Measurements from ENCODE around the gene CD55.

Gene CD55

GRCh38 chr1:207349979-207350378 lies 28.5 kb downstream of the CD55 start:
- no peak overlapping the region for H3K9ac ChIP-seq
- no peak overlapping the region for H3K4me3 ChIP-seq (ENCODE audit: low read depth, low read length)
- TF ChIP-seq, protein P1, sequence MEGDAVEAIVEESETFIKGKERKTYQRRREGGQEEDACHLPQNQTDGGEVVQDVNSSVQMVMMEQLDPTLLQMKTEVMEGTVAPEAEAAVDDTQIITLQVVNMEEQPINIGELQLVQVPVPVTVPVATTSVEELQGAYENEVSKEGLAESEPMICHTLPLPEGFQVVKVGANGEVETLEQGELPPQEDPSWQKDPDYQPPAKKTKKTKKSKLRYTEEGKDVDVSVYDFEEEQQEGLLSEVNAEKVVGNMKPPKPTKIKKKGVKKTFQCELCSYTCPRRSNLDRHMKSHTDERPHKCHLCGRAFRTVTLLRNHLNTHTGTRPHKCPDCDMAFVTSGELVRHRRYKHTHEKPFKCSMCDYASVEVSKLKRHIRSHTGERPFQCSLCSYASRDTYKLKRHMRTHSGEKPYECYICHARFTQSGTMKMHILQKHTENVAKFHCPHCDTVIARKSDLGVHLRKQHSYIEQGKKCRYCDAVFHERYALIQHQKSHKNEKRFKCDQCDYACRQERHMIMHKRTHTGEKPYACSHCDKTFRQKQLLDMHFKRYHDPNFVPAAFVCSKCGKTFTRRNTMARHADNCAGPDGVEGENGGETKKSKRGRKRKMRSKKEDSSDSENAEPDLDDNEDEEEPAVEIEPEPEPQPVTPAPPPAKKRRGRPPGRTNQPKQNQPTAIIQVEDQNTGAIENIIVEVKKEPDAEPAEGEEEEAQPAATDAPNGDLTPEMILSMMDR (IDR thresholded peaks at IDR 0.05) = no peak
- H3K4me2 ChIP-seq (ENCODE audit: low read length) = no peak overlapping the region
- H2AFZ ChIP-seq = no peak overlapping the region
- no peaks in the 10 kb centered on the region for H3K27me3 ChIP-seq (ENCODE audit: control insufficient read depth, insufficient read depth, low read length)
- no peak overlapping the region for H3K27ac ChIP-seq
- H3K4me1 ChIP-seq = no peaks in the 10 kb centered on the region
- H3K36me3 ChIP-seq (ENCODE audit: control insufficient read depth, insufficient read depth, low read length) = no peaks in the 10 kb centered on the region
- no peaks in the 10 kb centered on the region for H3K9me3 ChIP-seq (ENCODE audit: control insufficient read depth, low read length)
- no peaks in the 10 kb centered on the region for H3K79me2 ChIP-seq

- Histone ChIP-seq H3K4me3 (ENCODE audit: low read depth, low read length) (no peak overlapping the region), H3K4me2 (ENCODE audit: low read length) (no peak overlapping the region), H3K9me3 (ENCODE audit: control insufficient read depth, low read length) (no peaks in the 10 kb centered on the region), H3K79me2 (no peaks in the 10 kb centered on the region), H3K4me1 (no peaks in the 10 kb centered on the region), H3K27me3 (ENCODE audit: control insufficient read depth, insufficient read depth, low read length) (no peaks in the 10 kb centered on the region), H3K36me3 (ENCODE audit: control insufficient read depth, insufficient read depth, low read length) (no peaks in the 10 kb centered on the region), H3K9ac (no peak overlapping the region), H2AFZ (no peak overlapping the region), H3K27ac (no peak overlapping the region)
- TF ChIP-seq, protein P1 (IDR thresholded peaks at IDR 0.05) = no peak
Observed at GRCh38 chr1:207352554-207352953, 31.1 kb downstream of the CD55 start.

GRCh38 chr1:207355060-207355459 lies 33.6 kb downstream of the CD55 start:
- Histone ChIP-seq H3K27ac (no peak overlapping the region), H3K4me1 (no peaks in the 10 kb centered on the region), H3K9me3 (ENCODE audit: control insufficient read depth, low read length) (no peaks in the 10 kb centered on the region), H3K79me2 (no peaks in the 10 kb centered on the region), H3K4me3 (ENCODE audit: low read depth, low read length) (no peak overlapping the region), H3K27me3 (ENCODE audit: control insufficient read depth, insufficient read depth, low read length) (no peaks in the 10 kb centered on the region), H3K4me2 (ENCODE audit: low read length) (no peak overlapping the region), H3K36me3 (ENCODE audit: control insufficient read depth, insufficient read depth, low read length) (no peaks in the 10 kb centered on the region), H2AFZ (no peak overlapping the region), H3K9ac (no peak overlapping the region)
- TF ChIP-seq, protein P1 (IDR thresholded peaks at IDR 0.05) = no peak

DNA sequence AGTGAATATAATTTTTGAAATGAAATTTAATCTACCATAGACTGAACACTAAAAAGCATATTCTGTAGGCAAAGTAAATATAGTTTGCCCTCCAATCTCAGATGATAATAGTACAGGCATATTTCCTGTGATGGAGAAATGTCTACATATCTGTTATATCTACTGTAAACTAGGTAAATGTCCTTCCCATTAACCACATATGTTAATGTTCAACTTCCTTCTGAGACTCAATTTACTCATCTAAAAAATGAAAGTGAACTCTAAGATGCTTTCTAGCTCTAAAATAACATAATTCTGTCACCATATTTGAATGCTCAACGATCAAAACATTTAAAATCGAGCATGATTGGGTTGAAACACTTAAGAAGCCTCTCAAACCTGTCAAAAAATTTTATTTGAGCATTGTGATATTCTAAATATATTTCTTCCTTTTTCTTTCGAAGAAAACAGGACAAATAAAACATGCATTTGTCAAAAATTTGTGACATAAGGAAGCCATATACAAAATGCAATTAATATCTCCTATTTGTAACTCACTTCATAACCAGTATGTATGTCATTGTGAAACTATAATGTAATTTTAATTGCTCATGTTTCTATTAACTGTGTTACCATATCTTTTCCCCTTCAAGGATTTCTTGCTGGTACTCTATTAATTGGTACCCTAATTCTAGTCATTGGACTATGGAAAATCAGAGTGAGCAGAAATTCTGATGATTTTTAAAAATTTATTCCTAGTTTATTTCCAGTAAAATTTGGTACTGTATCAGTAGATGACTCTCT lies 34.2 kb downstream of the CD55 start:
- TF ChIP-seq, protein P1 (IDR thresholded peaks at IDR 0.05) = no peak
- H3K79me2 ChIP-seq = no peaks in the 10 kb centered on the region
- no peak overlapping the region for H3K27ac ChIP-seq
- H3K27me3 ChIP-seq (ENCODE audit: control insufficient read depth, insufficient read depth, low read length) = no peaks in the 10 kb centered on the region
- H3K9ac ChIP-seq = no peak overlapping the region
- H3K4me1 ChIP-seq = no peaks in the 10 kb centered on the region
- H3K36me3 ChIP-seq (ENCODE audit: control insufficient read depth, insufficient read depth, low read length) = no peaks in the 10 kb centered on the region
- no peak overlapping the region for H3K4me2 ChIP-seq (ENCODE audit: low read length)
- H3K9me3 ChIP-seq (ENCODE audit: control insufficient read depth, low read length) = no peaks in the 10 kb centered on the region
- no peak overlapping the region for H3K4me3 ChIP-seq (ENCODE audit: low read depth, low read length)
- H2AFZ ChIP-seq = no peak overlapping the region

DNA sequence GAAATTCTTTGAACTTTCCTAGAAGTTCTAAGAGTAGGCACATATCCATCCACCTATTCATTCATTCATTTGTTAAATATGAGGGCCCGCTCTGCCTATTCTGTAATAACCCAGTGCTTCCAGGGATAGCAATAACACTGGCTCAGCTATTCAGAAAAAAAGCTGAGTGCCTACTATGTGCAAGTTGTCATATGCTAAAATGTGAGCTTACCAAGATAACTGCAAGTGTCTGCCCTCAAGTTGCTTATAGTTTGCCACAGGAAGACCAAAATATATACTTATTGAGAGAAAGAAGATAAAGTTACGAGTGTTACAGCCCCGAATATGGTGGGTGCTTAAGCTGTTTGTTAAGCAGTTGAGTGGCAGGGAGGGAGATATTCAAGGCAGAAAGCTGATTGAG lies 39.6 kb downstream of the CD55 start:
- Histone ChIP-seq H3K36me3 (ENCODE audit: control insufficient read depth, insufficient read depth, low read length) (no peaks in the 10 kb centered on the region), H3K4me2 (ENCODE audit: low read length) (no peak overlapping the region), H3K27ac (no peak overlapping the region), H3K27me3 (ENCODE audit: control insufficient read depth, insufficient read depth, low read length) (no peaks in the 10 kb centered on the region), H3K9me3 (ENCODE audit: control insufficient read depth, low read length) (no peaks in the 10 kb centered on the region), H3K79me2 (no peaks in the 10 kb centered on the region), H2AFZ (no peak overlapping the region), H3K4me3 (ENCODE audit: low read depth, low read length) (no peak overlapping the region), H3K4me1 (no peaks in the 10 kb centered on the region), H3K9ac (no peak overlapping the region)
- TF ChIP-seq, protein P1 (IDR thresholded peaks at IDR 0.05) = no peak

Data from parathyroid adenoma (tissue), 2 donors.